KOPT-K1 (cell line): ENCODE measurements around the gene TAF11.
"Not testable (repeated sequence)": the region's sequence is repeated elsewhere in the genome, so short reads cannot be mapped to it uniquely, and the experiment has no call there.

Experiments used
- H3K27ac ChIP-seq: fragments of 200-600 bp; sonication (generic); 2 replicates; pipeline ENCODE4 v1.5.1; 2016; ENCODE audit warnings: antibody characterized with exemption, mild to moderate bottlenecking, low read depth, low read length; ENCODE audit not compliant: poor library complexity, severe bottlenecking
- H3K36me3 ChIP-seq: fragments of 200-600 bp; sonication (generic); 2 replicates; pipeline ENCODE4 v1.5.1; 2017; ENCODE audit warnings: antibody characterized with exemption, mild to moderate bottlenecking, low read length, moderate library complexity; ENCODE audit not compliant: insufficient read depth
- H3K9me3 ChIP-seq: fragments of 200-600 bp; sonication (generic); 2 replicates; pipeline ENCODE4 v1.5.1; 2017; ENCODE audit warnings: antibody characterized with exemption, low read length, mild to moderate bottlenecking; ENCODE audit not compliant: insufficient read depth, poor library complexity, severe bottlenecking

Gene TAF11

DNA sequence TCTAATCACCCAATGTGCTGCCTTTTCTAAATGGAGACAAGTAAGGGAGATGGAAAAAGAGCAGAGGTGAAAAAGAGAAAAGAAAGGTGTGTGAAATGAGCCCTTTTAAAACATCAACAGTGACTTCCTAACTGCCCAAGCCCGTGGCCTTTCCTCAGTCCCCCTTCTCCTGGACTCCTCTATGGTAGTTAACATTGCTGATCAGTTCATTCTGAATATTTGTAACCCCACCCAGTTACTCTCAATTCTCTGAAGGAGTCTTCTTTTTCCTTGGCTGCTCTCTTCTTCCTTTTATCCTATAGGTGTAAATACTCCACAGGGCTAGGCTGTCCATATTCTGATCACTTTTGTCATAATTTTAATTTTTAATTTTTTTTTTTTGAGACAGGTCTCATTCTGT, 27.1 kb downstream of the TAF11 start:
- H3K9me3 ChIP-seq: no peaks in the 10 kb centered on the region
- no peak overlapping the region for H3K27ac ChIP-seq
- peaks cover 89% of the 10 kb centered on the region for H3K36me3 ChIP-seq

DNA sequence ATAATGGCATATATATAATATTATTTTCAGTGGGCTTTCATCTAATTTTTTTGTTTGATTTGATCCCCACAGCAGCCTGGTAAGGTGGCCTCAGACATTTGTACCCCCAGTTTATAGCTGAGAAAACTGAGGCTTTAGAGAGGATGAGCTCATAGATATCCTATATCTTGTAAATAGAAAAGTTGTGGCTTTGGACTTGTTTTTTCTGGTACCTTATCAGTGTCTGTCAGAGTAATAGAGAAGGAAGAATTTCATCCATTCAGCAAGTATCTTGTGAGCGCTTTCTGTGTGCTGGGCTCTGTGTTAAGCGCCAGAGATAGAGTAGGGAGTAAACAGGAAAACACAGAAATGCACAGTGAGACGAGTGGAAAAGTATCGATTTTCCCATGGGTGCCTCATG, 27.9 kb downstream of the TAF11 start:
- Histone ChIP-seq H3K36me3 (peaks cover 89% of the 10 kb centered on the region), H3K27ac (no peak overlapping the region), H3K9me3 (no peaks in the 10 kb centered on the region)

DNA sequence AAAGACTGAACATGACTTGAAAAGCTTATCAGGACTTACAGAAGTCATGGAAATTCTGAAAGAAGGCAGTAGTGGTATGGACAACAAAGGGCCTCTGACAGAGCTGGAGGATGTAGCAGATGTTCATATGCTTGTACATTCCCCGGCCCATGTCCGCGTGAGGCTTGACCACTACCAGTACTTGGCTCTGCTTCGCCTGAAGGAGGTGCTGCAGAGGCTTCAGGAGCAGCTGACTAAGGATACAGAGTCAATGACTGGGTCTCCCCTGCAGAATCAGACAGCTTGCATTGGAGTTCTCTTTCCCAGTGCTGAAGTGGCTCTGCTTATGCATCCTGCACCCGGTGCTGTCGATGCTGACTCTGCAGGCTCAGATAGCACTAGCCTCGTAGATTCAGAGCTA, 29.2 kb downstream of the TAF11 start:
- Histone ChIP-seq H3K27ac (no peak overlapping the region), H3K9me3 (no peaks in the 10 kb centered on the region), H3K36me3 (peaks cover 82% of the 10 kb centered on the region)

DNA sequence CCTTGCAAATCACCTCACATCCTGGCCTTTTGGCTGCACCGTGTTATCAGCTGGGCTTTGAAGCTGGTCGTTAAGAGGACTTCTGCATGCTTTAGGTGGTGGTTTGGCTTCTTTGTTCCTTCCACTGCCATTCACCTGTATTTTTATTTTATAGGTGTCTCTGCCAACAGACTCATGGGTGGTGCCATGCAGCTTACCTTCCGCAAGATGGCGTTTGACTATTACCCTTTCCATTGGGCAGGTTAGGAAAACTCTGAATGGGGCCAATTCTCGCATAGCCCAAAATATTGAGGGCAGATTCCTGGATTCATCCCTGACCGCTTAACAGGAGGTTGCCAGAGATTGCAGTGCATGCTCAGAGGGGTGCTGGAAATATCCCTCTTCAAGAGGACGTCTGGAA, 32.4 kb downstream of the TAF11 start:
- peaks cover 88% of the 10 kb centered on the region for H3K36me3 ChIP-seq
- H3K27ac ChIP-seq: no peak overlapping the region
- no peaks in the 10 kb centered on the region for H3K9me3 ChIP-seq

DNA sequence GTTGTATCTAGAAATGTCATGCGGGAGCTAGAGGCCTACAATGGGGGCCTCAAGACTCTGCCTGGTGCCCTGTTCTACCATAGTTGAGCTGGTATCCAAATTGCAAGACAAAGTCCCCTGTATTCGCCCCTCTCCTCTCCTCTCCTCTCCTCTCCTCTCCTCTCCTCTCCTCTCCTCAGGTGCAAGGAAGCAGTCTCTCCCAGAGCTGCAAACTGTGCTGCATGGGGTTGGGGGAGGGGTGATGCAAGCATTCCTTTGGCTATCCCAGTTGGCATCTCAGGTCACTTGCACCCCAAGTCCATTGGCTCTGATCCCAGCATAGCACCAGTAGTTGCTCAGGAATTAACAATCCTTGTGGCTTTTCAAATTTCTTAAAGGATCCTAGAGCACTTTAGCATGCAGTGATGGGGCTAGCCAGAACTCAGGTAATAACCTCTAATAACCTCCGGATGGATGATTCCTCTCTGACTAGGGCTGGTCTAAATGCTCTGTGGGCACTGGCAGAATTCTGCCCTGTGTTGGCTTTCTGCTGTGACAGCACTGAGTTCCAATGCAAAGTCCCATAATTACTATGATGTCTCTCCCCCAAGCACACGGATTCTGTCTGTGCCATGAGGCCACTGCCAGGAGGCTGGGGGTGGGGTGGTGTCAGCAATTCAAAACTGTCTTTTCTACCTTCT, 35.3 kb downstream of the TAF11 start:
- Histone ChIP-seq H3K36me3 (peaks cover 63% of the 10 kb centered on the region), H3K27ac (no peak overlapping the region), H3K9me3 (no peaks in the 10 kb centered on the region)

DNA sequence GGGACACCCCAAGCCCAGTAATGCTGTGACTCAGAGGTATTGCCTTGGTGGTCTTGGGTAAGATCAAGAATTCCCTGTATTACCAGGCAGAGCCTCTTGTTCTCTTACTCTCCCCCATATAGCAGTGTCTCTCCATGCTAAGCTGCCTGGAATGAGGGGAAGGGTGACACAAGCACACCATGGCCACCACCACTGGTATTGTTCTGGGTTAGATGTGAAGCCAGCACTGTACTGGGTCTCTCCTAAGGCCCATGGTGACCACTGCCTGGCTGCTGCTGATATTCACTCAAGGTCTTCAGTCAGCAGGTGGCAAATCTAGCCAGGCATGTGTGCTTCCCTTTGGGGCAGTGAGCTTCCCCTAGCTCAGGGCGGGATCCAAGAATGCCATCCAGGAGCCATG, 36.5 kb downstream of the TAF11 start:
- Histone ChIP-seq H3K9me3 (no peaks in the 10 kb centered on the region), H3K27ac (no peak overlapping the region), H3K36me3 (peaks cover 51% of the 10 kb centered on the region)

DNA sequence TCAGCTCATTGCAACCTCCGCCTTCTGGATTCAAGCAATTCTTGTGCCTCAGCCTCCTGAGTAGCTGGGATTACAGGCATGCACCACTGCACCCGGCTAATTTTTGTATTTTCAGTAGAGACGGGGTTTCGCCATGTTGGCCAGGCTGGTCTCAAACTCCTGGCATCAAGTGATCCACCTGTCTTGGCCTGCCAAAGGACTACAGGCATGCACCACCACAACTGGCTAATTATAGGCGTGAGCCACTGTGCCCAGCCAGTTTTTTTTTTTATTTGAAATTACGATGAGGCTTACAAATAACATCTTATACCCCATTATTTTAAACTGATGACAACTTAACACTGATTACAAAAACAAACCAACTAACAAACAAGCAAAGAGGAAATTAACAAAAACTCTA, 38.8 kb downstream of the TAF11 start:
- peaks cover 31% of the 10 kb centered on the region for H3K36me3 ChIP-seq
- H3K27ac ChIP-seq, H3K9me3 ChIP-seq: not testable (repeated sequence)

DNA sequence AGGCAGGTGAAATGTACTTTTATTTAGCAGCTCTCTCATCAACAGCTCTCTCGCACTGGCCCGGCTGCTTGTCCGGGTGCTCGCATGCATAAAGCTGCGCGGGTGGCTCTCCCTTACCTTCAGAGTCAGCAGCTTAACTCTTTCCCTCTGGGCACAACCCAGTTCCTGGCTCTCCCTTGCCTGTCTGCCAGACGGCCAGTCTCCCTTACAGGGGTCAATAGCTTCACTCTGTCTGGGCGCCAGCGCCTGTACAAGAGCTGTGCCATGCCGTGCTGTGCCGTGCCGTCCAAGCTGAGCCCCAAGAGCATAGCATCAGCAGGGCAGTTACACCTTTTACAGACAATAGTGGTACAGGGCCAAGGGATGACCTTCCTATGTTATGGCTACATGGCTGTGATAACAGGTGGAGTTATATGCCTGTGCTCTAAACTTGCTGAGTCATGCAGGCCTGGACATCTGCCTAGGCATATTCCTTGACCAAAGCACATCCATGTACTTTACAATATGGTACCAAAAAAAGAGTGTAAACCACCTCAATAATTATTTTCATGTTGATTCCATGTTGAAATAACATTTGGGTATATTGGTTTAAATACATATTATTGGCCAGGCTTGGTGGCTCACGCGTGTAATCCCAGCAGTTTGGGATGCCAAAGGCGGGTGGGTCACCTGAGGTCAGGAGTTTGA, 48.0 kb downstream of the TAF11 start:
- H3K9me3 ChIP-seq: no peaks in the 10 kb centered on the region
- H3K27ac ChIP-seq: no peak overlapping the region
- peaks cover 50% of the 10 kb centered on the region for H3K36me3 ChIP-seq

DNA sequence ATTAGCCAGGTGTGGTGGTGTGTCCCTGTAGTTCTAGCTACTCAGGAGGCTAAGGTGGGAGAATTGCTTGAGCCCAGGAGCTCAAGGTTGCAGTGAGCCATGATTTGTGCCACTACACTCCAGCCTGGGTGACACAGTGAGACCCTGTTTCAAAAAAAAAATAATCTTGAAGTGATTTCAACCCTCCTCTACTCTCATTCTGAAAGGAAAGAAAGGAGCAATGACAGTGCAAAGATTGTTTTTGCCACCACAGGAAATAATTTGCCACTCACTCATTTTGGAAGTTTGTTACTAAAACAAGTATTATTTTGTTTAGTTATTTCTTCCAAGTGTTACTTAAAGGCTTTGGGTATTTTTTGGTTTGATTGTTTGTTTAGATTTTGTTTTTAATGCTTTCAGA, 50.3 kb downstream of the TAF11 start:
- Histone ChIP-seq H3K9me3 (no peaks in the 10 kb centered on the region), H3K36me3 (peaks cover 70% of the 10 kb centered on the region), H3K27ac (no peak overlapping the region)

DNA sequence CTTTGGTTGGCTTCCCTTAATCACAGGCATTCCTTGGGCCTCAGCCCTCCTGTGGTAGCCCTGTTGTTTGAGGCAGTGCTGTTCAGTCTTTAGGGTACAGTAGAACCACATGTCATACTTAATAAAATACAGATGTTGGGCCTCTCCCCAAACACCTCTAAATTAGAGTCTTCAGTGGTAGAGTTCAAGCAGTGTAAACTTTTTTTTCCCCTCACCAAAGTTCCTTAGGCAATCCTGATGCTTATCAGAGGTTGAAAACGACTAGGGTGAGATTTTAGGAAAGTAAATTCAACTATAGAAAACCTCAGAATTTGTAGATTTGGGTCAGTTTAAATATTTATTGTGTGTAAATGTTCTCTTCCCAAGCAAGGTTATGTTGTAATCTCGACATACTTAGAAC, 51.4 kb downstream of the TAF11 start:
- H3K36me3 ChIP-seq: peaks cover 75% of the 10 kb centered on the region
- H3K9me3 ChIP-seq: no peaks in the 10 kb centered on the region
- no peak overlapping the region for H3K27ac ChIP-seq

DNA sequence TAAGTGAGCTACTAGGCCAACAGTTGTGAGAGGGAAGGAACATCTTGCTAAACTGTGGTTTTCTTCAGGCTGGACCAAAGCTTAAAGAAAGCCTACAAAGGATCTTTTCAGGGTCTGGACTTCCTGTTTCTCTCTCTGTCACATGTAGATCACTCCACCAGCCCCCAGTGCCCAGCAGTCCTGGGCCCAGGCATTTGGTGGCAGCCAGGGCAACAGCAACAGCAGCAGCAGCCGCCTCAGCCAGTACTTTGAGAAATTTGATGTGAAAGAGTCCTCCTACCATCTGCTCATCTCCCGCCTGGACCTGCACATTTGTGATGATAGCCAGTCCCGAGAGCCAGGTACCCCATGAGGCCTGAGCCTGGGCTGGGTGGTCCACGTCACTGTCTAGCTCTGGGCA, 51.8 kb downstream of the TAF11 start:
- H3K9me3 ChIP-seq: no peaks in the 10 kb centered on the region
- H3K27ac ChIP-seq: no peak overlapping the region
- peaks cover 75% of the 10 kb centered on the region for H3K36me3 ChIP-seq

DNA sequence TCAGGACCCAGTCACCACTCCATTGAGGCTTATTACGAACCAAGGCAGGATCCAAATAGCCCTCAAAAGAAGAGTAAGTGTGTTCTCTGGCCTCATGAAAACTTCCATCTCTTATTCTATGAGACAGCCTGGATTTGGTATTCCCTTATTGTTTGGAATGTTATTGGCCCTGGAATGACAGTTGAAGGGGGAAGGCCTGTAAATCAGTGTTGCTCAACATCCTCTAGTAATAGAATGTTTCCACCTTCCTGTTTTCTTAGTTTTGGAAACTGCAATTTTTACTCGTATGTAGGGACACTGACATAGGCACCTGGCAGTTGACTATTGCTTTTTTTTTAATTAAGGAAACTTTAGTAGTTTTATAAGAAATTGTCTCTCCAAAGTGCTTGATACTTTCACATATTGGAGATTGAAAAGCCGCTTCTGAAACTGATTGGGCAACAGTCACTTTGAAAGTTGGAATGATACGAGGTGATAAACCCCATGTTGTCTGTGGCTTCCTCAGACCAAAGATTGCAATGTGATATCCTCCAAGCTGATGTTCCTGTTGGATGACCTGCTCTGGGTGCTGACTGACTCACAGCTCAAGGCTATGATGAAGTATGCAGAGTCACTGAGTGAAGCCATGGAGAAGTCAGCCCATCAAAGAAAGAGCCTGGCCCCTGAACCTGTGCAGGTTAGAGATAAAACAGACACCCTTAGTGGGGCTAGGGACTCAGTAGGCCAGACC, 52.9 kb downstream of the TAF11 start:
- Histone ChIP-seq H3K36me3 (peaks cover 78% of the 10 kb centered on the region), H3K27ac (no peak overlapping the region), H3K9me3 (no peaks in the 10 kb centered on the region)

DNA sequence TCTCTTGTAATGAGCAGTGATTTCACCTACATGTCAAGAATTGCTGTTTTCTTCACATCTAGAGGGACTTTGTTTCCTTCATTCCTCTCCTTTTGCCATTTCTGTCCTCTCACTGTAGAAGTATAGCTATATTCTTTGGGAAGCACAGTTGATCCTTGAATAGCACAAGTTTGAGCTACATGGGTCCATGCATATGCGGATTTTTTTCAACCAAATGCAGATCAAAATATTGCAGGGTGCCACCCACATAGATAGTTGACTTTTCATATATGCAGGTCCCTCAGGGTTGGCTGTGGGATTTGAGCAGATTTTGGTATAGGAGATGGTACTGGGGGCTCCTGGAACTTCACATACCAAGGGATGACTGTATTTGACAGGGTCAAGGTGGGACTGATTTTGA, 54.9 kb downstream of the TAF11 start:
- Histone ChIP-seq H3K36me3 (peaks cover 77% of the 10 kb centered on the region), H3K27ac (no peak overlapping the region), H3K9me3 (no peaks in the 10 kb centered on the region)

DNA sequence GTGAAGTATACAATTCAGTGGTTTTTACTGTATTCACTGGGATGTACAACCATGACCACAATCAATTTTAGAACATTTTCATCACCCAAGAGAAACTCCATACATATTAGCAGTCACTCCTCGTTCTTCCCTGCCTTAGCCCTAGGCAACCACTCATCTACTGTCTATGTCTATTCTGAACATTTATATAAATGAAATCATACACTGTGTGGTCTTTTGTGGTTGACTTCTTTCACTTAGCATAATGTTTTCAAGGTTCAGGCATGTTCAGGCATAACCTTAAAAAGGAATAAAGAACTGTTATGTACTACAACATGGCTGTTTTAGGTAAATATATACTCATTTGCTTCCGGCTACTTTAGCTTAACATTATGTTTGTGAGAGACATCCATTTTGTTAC, 58.7 kb downstream of the TAF11 start:
- H3K36me3 ChIP-seq: peaks cover 72% of the 10 kb centered on the region
- no peak overlapping the region for H3K27ac ChIP-seq
- H3K9me3 ChIP-seq: no peaks in the 10 kb centered on the region
